COLO668 (cell line): ENCODE measurements around the gene ADGRL1.

Source experiments
- DNase-seq: peaks from one replicate; lab custom pipeline; 2025; ENCODE audit not compliant: unreplicated experiment; lab: John Stamatoyannopoulos, UW

The ADGRL1 gene

GRCh38 chr19:14142262-14143190 is 63.4 kb downstream of the ADGRL1 start:
- no peak for DNase-seq

DNA sequence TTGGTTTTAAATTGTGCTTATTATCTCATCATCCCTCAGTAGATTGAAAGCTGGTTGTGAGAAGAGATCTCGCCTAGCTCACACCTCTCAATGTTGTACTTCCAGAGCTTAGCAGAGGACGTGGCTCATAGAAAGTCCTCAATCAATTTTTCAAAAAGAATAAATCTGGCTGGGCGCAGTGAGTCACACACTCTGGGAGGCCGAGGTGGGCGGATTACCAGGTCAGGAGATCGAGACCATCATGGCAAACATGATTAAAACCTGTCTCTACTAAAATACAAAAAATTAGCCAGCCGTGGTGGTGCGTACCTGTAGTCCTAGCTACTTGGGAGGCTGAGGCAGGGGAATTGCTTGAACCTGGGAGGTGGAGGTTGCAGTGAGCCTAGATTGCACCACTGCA is 64.9 kb downstream of the ADGRL1 start:
- DNase-seq, result no peak

DNA sequence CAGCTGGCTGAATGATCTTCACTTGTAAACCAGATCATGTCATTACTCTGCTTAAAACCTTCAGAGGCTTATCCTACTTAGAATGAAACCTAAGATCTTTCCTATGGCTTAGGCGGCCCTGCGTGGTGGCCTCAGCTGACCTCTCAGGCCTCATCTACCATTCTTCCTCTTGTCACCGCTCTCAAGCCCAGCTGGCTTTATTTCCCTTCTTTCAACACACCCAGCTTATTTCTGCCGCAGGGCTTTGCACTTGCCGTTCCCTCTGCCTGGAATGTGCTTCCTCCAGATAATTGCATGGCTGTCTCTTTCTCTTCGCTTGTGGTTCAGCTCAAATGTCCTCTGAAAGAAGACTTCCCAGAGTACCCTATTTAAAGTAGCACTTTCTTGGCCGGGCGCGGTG is 66.0 kb downstream of the ADGRL1 start:
- no peak for DNase-seq

DNA sequence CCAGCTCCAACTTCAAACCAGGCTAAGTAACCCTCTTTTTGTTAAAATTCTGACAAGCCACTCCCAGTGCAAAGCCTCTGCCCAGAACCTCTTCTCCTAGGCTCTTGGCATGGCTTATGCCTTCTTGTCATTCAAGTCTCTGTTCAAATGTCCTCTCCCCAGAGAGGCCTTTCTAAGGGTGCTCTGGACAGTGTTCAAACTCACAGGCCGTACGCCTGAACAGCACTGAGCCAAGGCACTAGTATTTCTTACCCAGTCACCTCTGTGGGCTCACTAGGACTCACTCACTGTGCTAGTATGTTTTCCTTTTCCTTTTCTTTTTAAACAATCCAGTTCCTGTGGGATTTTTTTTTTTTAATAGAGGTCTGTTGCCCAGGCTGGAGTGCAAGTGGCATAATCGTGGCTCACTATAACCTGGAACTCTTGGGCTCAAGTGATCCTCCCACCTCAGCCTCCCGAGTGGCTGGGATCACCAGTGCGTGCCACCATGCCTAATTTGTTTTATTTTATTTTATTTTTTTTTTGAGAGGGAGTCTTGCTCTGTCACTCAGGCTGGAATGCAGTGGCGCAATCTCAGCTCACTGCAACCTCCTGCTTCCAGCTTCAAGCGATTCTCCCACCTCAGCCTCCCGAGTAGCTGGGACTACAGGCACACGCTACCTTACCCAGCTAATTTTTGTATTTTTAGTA is 67.2 kb downstream of the ADGRL1 start:
- no peak for DNase-seq

GRCh38 chr19:14136509-14137281 is 69.3 kb downstream of the ADGRL1 start, which contains the start of gene ASF1B:
ASF1B (minus strand) TSS chr19:14136589; CDS start chr19:14136456, 133 bp downstream.
- DNase-seq, result peak; percentile 100

DNA sequence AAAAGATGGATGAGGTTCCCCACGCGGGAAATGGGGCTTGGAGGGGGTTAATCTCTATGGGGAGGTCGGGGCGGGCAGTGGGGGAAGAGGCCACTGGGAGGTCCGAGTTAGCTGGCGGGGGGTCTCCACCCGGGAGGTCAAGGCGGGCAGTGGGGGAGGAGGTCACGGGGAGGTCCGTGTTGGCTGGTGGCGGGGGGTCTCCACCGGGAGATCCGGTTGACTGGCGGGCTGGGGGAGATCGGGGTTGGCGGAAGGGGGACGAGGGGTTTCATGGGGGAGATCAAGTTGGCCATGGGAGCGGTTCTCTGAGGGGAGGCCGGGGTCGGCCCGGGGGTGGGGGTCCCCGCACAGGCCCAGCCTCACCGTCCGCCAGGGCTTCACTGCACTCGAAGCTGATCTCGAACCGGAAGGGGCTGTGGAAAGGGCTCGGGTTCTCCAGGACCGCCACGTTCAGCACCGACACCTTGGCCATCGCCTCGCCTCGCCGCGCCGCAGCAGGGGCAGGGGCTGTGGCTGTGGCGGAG is 69.9 kb downstream of the ADGRL1 start:
- DNase-seq, result peak; percentile 17

GRCh38 chr19:14135355-14135754 is 70.6 kb downstream of the ADGRL1 start:
- DNase-seq, result no peak

DNA sequence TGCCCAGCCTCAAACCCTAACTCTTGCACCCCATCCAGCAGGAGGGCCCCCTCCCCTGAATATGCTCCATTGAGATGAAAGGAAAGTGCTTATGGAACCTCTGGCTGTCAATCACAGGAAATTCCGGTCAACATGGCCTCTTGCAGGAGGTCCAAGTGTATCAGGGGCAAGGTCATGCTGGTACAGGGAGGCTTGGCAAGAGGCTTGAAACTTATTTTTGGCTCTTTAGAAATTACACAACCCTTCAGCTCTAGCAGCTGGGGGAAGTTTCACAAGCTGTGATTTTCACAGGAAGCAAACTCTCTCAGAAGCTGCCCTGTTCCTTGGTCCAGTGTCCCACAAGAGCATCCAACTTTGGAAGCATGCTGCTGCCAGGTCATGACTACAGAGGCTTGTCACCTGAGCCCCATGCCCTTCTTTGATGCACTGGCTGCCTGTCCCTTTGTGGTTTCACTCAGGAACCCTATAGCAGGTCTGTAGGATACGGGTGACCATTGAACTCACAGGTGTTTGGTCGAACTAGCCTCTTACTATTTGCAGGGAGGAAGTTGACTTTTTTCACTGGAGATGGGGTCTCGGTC is 78.0 kb downstream of the ADGRL1 start:
- DNase-seq, result no peak

DNA sequence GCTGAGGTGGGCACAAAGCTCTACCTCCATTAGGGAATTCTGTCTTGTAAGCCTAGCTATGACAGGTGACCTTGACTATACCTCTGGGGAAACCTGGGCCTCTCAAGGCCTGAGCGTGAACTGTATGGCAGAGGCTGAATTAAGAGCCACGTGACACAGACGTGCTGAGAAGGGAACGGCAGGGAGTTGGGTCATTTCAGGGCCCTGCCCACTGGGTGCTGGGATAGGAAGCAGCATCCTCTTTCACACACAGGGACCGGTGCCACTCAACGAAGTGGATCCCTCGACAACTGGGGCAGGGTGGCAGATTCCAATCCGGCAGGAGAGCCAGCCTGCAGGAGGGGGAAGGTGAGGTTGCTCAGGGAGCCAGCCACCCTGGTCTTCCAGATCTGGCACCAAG is 78.8 kb downstream of the ADGRL1 start:
- DNase-seq, result no peak

DNA sequence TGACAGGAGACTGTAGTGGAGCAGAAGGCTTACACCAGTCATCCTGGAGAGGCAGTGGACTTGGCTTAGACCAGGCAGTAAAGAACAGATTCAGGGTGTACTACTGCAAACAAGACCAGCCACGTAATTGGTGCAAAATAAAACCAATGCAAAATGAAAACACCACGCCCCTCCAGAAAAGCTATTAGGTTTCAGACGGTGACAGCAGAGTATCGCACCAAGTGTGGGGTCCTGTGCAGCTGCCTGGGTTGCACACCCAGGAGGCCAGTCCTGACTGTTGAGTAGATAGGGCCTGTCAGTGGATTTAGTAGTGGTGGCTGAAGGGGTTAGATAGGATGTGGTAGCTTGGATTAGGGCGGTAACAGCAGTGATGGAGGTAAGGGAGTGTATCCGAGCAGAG is 83.0 kb downstream of the ADGRL1 start:
- no peak for DNase-seq

DNA sequence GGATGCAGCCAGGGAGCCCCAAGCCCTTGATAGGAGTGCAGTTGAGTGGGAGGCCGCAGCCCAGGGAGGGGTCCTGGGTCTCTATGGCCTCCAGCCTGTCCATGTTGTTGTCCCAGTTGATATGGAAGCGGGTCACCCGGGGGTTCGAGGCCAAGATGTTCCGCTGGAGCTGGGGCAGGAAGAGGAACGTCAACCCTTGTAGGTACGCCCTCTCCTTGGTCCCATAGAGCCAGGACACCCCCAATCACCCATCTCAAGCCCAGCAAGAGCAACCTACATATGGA is 85.5 kb downstream of the ADGRL1 start:
- no peak for DNase-seq

- no peak for DNase-seq
These were observed 86.1 kb downstream of the ADGRL1 start for GRCh38 chr19:14119644-14120496.

DNA sequence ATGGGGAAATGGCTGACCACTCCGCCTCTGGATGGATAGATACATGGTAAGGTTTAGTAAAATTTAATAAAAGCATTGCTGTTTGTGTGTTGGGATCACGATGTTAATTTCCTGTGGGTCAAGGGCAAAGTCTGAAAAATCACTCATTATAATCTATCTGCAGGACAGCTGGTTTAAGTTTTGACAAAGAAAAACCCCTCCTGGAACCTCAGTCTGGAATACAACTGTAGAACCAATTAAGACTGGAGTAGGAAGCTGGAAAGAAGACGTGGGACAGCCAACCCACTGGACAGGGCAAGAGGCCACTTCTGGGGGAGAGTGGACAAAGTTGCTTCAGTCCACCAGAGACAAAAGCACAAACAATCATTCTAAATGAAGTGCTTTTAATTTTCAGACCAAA is 86.8 kb downstream of the ADGRL1 start:
- DNase-seq, result no peak

- DNase-seq, result peak; percentile 55
These were observed 87.6 kb downstream of the ADGRL1 start for GRCh38 chr19:14118165-14119051.

GRCh38 chr19:14117668-14118164 is 88.3 kb downstream of the ADGRL1 start, which contains the start of gene PRKACA:
PRKACA (minus strand) TSS chr19:14117762; CDS start chr19:14117547, 215 bp downstream.
- DNase-seq, result peak; percentile 99

DNA sequence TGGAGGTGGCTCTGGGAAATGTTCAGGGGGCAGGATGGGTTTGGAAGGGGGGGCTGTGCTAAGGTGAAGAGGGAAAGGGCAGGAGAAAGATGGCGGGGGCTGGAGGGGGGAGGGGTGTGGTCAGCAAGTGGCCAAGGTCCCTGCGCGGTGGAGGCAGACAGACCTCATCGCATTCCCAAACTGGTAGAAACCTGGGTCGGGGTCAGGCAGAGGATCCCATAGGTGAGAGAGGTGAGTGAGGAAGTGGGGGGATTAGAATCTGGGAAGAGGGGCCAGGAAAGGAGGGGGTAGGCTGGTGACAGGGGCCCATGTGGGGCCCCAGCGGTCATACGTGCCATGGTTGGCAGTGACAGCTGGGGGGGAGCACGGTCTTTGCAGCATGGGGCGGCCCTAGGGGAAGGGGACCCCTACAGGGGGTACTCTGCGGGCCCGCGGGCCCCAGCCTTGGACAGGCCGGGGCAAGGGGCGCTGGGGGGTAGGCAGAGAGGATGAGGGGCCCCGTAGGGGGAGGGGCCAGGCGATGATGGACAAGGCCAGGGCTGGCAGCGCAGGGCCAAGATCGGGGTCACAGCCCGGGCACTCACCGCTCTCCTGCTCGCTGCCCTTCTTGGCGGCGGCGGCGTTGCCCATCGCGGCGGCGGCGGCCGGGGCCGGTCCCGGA is 88.9 kb downstream of the ADGRL1 start:
- peak; percentile 59 for DNase-seq

DNA sequence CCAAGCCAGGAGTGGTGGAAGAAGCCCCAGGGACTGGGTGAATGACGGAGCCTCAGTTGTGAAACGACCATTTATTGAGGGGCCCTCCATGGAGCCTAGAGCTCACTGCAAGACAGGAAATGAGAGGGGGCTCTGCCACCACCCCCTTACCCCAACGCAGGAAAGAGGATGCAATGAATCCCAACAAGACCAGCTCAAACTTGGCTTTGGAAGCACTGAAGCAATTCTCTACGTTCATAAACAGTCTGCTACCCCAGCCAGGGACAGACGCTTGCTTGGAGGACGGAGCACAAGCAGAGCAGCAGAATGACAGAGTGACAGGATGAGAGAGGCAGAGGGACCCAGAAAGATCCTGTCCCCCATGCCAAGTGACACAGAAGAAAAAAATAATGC is 89.4 kb downstream of the ADGRL1 start:
- no peak for DNase-seq

DNA sequence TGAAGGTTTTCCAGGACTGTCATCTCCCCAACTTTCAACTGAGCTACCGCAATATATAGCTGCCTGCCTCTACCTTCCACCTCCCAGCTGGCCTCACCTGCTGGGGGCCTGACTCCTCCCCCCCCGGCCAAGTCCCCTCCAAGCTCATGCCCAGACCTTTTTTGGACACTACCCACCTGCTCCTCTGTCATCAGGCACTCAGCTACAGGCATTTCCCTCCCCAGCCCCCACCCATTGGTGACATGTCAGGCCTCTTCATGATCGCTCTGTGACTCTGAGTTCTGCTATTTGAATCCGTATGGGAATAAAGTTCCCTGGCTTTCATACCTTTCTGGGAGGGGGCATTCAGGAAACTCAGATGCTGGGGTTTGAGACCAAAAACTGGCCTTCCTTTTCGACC is 90.2 kb downstream of the ADGRL1 start:
- no peak for DNase-seq
